ENCODE results near the gene PTPRG. TPM values are rescaled to one million over a fixed set of nuclear protein-coding genes. Genes with fewer than 3 reads are reported as not detected.

The PTPRG gene
- total RNA-seq, 4 donors from 2014 or later: 11.0 to 18.5 (median 14.9) TPM

DNA sequence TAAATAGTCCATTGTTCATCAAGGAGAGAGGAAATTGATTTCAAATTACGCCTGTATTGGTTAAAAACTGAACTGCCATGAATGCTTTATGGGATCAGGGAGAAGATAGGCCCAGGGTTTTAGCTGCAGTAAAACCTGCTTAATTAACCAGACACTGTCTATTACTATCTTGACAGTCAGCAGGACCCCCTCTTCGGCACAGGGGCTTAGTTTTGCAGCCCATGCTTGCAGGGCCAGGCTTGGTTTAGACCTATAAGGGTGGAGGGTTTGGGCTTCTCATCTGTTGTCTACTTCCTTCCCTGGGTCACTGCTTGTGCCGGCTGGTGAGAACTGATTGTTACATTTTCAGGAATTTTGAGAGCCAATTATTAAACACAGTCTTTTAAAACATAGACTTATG, 41.1 kb downstream of the PTPRG start:
- no peaks in the 10 kb centered on the region for H3K4me1 ChIP-seq
- H3K9me3 ChIP-seq: no peaks in the 10 kb centered on the region
- no peak for DNase-seq (ENCODE audit: low spot score in 2 of 2)
- H3K27me3 ChIP-seq: no peaks in the 10 kb centered on the region
- no peak overlapping the region for H3K4me3 ChIP-seq
- 98% methylated on average over 3 of the region's 3 CpGs for WGBS
- no peaks in the 10 kb centered on the region for H3K36me3 ChIP-seq
- no peak overlapping the region for H3K27ac ChIP-seq
- TF ChIP-seq POLR2A (IDR thresholded peaks at IDR 0.05) (no peak), EP300 (IDR thresholded peaks at IDR 0.05) (no peak), POLR2AphosphoS5 (IDR thresholded peaks at IDR 0.05) (no peak)
- TF ChIP-seq, protein P1, sequence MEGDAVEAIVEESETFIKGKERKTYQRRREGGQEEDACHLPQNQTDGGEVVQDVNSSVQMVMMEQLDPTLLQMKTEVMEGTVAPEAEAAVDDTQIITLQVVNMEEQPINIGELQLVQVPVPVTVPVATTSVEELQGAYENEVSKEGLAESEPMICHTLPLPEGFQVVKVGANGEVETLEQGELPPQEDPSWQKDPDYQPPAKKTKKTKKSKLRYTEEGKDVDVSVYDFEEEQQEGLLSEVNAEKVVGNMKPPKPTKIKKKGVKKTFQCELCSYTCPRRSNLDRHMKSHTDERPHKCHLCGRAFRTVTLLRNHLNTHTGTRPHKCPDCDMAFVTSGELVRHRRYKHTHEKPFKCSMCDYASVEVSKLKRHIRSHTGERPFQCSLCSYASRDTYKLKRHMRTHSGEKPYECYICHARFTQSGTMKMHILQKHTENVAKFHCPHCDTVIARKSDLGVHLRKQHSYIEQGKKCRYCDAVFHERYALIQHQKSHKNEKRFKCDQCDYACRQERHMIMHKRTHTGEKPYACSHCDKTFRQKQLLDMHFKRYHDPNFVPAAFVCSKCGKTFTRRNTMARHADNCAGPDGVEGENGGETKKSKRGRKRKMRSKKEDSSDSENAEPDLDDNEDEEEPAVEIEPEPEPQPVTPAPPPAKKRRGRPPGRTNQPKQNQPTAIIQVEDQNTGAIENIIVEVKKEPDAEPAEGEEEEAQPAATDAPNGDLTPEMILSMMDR (IDR thresholded peaks at IDR 0.05): no peak

DNA sequence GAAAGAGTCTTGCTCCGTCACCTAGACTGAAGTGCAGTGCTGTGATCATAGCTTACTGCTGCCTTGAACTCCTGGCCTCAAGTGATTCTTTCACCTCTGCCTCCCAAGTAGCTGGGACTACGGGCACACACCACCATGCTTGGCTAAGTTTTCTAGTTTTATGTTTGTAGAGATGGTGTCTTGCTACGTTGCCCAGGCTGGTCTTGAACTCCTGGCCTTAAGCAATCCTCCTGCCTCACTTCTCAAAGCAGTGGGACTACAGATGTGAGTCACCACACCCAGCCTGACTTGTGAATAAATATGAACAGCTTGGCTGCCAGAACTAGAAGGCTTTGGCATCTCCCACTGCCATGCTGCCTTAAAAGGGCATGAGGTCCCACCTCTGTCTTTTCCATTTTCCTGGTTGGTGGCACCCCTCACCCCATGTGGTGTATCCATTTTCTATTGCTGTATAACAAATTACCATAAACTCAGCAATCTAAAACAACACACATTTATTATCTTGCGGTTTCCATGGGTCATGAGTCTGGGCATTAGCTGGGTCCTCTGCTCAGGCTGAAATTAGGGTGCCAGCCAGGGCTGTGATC, 44.3 kb downstream of the PTPRG start:
- 96% methylated on average over 4 of the region's 4 CpGs for WGBS
- no peak for DNase-seq (ENCODE audit: low spot score in 2 of 2)
- TF ChIP-seq POLR2AphosphoS5 (IDR thresholded peaks at IDR 0.05) (no peak), POLR2A (IDR thresholded peaks at IDR 0.05) (no peak), EP300 (IDR thresholded peaks at IDR 0.05) (no peak)
- TF ChIP-seq, protein P1 (IDR thresholded peaks at IDR 0.05): no peak
- Histone ChIP-seq H3K4me1 (no peaks in the 10 kb centered on the region), H3K36me3 (no peaks in the 10 kb centered on the region), H3K4me3 (no peak overlapping the region), H3K9me3 (no peaks in the 10 kb centered on the region), H3K27me3 (no peaks in the 10 kb centered on the region), H3K27ac (no peak overlapping the region)

- Histone ChIP-seq H3K9me3 (no peaks in the 10 kb centered on the region), H3K27ac (no peak overlapping the region), H3K4me1 (no peaks in the 10 kb centered on the region), H3K4me3 (no peak overlapping the region), H3K27me3 (no peaks in the 10 kb centered on the region), H3K36me3 (no peaks in the 10 kb centered on the region)
- DNase-seq (ENCODE audit: low spot score in 2 of 2): no peak
- WGBS: 92% methylated on average over 6 of the region's 6 CpGs
- TF ChIP-seq EP300 (IDR thresholded peaks at IDR 0.05): no peak
- TF ChIP-seq POLR2AphosphoS5 (IDR thresholded peaks at IDR 0.05): no peak
- TF ChIP-seq POLR2A (IDR thresholded peaks at IDR 0.05): no peak
- TF ChIP-seq, protein P1 (IDR thresholded peaks at IDR 0.05): no peak
Observed at GRCh38 chr3:61606196-61606595, 44.8 kb downstream of the PTPRG start.

DNA sequence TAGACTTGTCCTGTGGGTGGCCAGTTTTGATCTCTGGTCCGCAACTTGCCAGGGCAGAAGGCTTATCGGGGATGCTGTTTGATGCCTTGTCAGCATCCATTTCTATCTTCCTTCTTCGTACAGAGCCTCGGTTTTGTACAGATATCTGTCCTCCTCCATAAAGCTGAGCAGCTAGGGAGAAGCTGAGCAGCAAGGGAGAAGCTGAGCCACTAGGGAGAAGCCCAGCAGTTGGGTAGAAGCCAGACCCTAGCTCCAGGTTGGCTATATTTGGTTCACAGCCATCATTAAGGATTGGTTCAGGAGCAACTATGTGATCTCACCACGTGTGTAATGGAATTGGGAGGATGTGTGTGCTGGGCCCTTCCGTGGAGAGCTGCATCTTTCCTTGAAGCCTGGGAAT, 46.7 kb downstream of the PTPRG start:
- Histone ChIP-seq H3K27me3 (no peaks in the 10 kb centered on the region), H3K27ac (no peak overlapping the region), H3K4me1 (no peaks in the 10 kb centered on the region), H3K36me3 (no peaks in the 10 kb centered on the region), H3K4me3 (no peak overlapping the region), H3K9me3 (no peaks in the 10 kb centered on the region)
- no peak for TF ChIP-seq POLR2AphosphoS5 (IDR thresholded peaks at IDR 0.05)
- no peak for TF ChIP-seq EP300 (IDR thresholded peaks at IDR 0.05)
- TF ChIP-seq, protein P1 (IDR thresholded peaks at IDR 0.05): no peak
- no peak for TF ChIP-seq POLR2A (IDR thresholded peaks at IDR 0.05)
- no peak for DNase-seq (ENCODE audit: low spot score in 2 of 2)
- 79% methylated on average over 6 of the region's 6 CpGs for WGBS

DNA sequence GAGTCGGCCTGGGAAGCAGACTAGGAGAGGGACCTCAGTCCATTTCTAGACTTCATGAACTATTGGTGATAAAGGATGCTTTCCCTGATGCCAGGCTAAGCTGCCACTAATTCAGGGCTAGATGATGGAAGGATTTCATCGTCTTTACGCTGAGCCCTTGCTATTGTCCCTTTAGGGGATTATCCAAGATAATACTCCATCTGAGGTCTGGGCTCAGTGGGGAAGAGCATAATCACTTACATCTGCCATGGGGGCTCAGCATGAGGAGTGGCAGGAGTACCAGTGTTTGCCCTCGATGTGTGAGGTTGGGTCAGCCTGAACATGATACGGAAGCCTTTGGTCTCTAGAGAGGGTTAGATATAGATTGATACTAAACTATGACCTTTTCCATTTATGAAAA, 47.3 kb downstream of the PTPRG start:
- TF ChIP-seq EP300 (IDR thresholded peaks at IDR 0.05) (no peak), POLR2A (IDR thresholded peaks at IDR 0.05) (no peak), POLR2AphosphoS5 (IDR thresholded peaks at IDR 0.05) (no peak)
- TF ChIP-seq, protein P1 (IDR thresholded peaks at IDR 0.05): no peak
- no peaks in the 10 kb centered on the region for H3K9me3 ChIP-seq
- DNase-seq (ENCODE audit: low spot score in 2 of 2): no peak

More for the DNA sequence above, 47.3 kb downstream of the PTPRG start:
- 89% methylated on average over 5 of the region's 5 CpGs for WGBS
- no peak overlapping the region for H3K4me3 ChIP-seq
- H3K27ac ChIP-seq: no peak overlapping the region
- no peaks in the 10 kb centered on the region for H3K4me1 ChIP-seq
- no peaks in the 10 kb centered on the region for H3K27me3 ChIP-seq
- H3K36me3 ChIP-seq: no peaks in the 10 kb centered on the region

All from suprapubic skin (tissue), 4 donors.